Left lung (tissue), 14 donors: ENCODE measurements around the gene DNAJC8. TPM values are rescaled to one million over a fixed set of nuclear protein-coding genes. Genes with fewer than 3 reads are reported as not detected.
A peak's percentile ranks its signal among the peaks of the same experiment; 100 is the strongest.

Experiments used
- ATAC-seq: fragments of 200-7000 bp; cut with Tn5 transposase; one replicate; pipeline ENCODE4 v1.9.1; 2020; ENCODE audit warnings: moderate library complexity
- DNase-seq, 4 donors: peaks; one replicate each; pipeline ENCODE4 v3.0.0-alpha.2; 2013 to 2020
- H3K27ac ChIP-seq, 2 donors: fragments of 200-600 bp; sonication (generic) in 1 of 2; one replicate each; pipeline versions ENCODE4 v1.5.0 to v1.8.0; 2020 to 2021
- H3K27me3 ChIP-seq, 2 donors: fragments of 200-600 bp; sonication (generic) in 1 of 2; one replicate each; pipeline versions ENCODE4 v1.5.0 to v1.8.0; 2020 to 2021
- H3K36me3 ChIP-seq, 2 donors: fragments of 200-600 bp; sonication (generic) in 1 of 2; one replicate each; pipeline versions ENCODE4 v1.5.0 to v1.8.0; 2020 to 2021
- H3K4me1 ChIP-seq, 2 donors: fragments of 200-600 bp; one replicate each; pipeline ENCODE4 v1.8.0; 2021
- H3K4me3 ChIP-seq, 2 donors: fragments of 200-600 bp; sonication (generic) in 1 of 2; one replicate each; pipeline versions ENCODE4 v1.5.0 to v1.8.0; 2020 to 2021; ENCODE audit warnings: mild to moderate bottlenecking in 1 of 2
- H3K9me3 ChIP-seq, 2 donors: fragments of 200-600 bp; sonication (generic) in 1 of 2; one replicate each; pipeline versions ENCODE4 v1.5.0 to v1.8.0; 2020 to 2021
- intact Hi-C, 2 donors: fragments of 100-400 bp; cut with DNase I; formaldehyde crosslinking; loops; one replicate each; pipeline versions ENCODE4 v1.11.2 to v1.14.2; 2022
- long read RNA-seq, 12 donors: library from polyadenylated mRNA in 2 of 12; unstranded in 2 of 12; transcript quantifications; one replicate each; pipeline ENCODE4 v2.0.0 and lab custom pipeline, GENCODE V29; 2019 to 2026
- polyA plus RNA-seq, 6 donors: library from polyadenylated mRNA; unstranded; fragments of 120-200 nt; gene quantifications; one replicate each; pipeline ENCODE4 v1.2.1, GENCODE V29; 2013; ENCODE audit not compliant: insufficient read length in 6 of 6
- total RNA-seq, 2 donors: library from RNA; stranded (reverse); fragmentation: NEBNext Ultra II Directional; extraction: Animal tissue kit (Norgen Biotek cat#: 25700); gene quantifications; one replicate each; pipeline ENCODE4 v1.2.1, GENCODE V29; 2021
- TF ChIP-seq, protein P1 (sequence below), 2 donors: fragments of 200-600 bp; sonication (generic) in 1 of 2; IDR thresholded peaks; one replicate each; pipeline versions ENCODE4 v1.5.0 to v1.8.0; 2021; ENCODE audit warnings: antibody characterized with exemption in 2 of 2
- donor health status: DM: no; HTN: yes; CAD: no.
- donor health status: DM: no; HTN: no; CAD: no.

Gene DNAJC8, protein sequence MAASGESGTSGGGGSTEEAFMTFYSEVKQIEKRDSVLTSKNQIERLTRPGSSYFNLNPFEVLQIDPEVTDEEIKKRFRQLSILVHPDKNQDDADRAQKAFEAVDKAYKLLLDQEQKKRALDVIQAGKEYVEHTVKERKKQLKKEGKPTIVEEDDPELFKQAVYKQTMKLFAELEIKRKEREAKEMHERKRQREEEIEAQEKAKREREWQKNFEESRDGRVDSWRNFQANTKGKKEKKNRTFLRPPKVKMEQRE
- total RNA-seq, result 10 to 100 TPM; 65.2 to 74.3 TPM
- polyA plus RNA-seq, result 100 to 1,000 TPM; 123 to 151 (median 144) TPM
- long read RNA-seq, donor 1, transcript DNAJC8-205 (10 exons, 1,600 nt), result minor isoform, 8 of 146 reads
- long read RNA-seq, donor 1, transcript DNAJC8-201 (9 exons, 1,759 nt), result major isoform, 73 of 146 reads
- long read RNA-seq, donor 1, transcript DNAJC8-203 (4 exons, 721 nt), result minor isoform, 6 of 146 reads
- long read RNA-seq, donor 1, partial matches to known transcripts, result 58 of 146 reads
- long read RNA-seq, donor 1, other reads (novel, unspliced or antisense), result 0 of 146 reads
- long read RNA-seq, donor 2, transcript DNAJC8-201 (9 exons, 1,759 nt), result major isoform, 35 of 116 reads
- long read RNA-seq, donor 2, partial matches to known transcripts, result 76 of 116 reads
- long read RNA-seq, donor 2, other reads (novel, unspliced or antisense), result 0 of 116 reads
- long read RNA-seq, donor 3, transcript DNAJC8-201 (9 exons, 1,759 nt), result major isoform, 55 of 64 reads
- long read RNA-seq, donor 3, partial matches to known transcripts, result 0 of 64 reads
- long read RNA-seq, donor 3, other reads (novel, unspliced or antisense), result 5 of 64 reads
- long read RNA-seq, donor 4, transcript DNAJC8-201 (9 exons, 1,759 nt), result major isoform, 31 of 70 reads
- long read RNA-seq, donor 4, partial matches to known transcripts, result 35 of 70 reads
- long read RNA-seq, donor 4, other reads (novel, unspliced or antisense), result 2 of 70 reads
- long read RNA-seq, donor 5, transcript DNAJC8-201 (9 exons, 1,759 nt), result major isoform, 60 of 604 reads
- long read RNA-seq, donor 5, transcript DNAJC8-203 (4 exons, 721 nt), result minor isoform, 5 of 604 reads
- long read RNA-seq, donor 5, partial matches to known transcripts, result 527 of 604 reads
- long read RNA-seq, donor 5, other reads (novel, unspliced or antisense), result 10 of 604 reads
- long read RNA-seq, donor 6, transcript DNAJC8-201 (9 exons, 1,759 nt), result major isoform, 65 of 98 reads
- long read RNA-seq, donor 6, partial matches to known transcripts, result 29 of 98 reads
- long read RNA-seq, donor 6, other reads (novel, unspliced or antisense), result 0 of 98 reads
- long read RNA-seq, donor 7, transcript DNAJC8-201 (9 exons, 1,759 nt), result major isoform, 67 of 80 reads
- long read RNA-seq, donor 7, partial matches to known transcripts, result 12 of 80 reads
- long read RNA-seq, donor 7, other reads (novel, unspliced or antisense), result 0 of 80 reads
- long read RNA-seq, donor 8, transcript DNAJC8-201 (9 exons, 1,759 nt), result major isoform, 52 of 87 reads
- long read RNA-seq, donor 8, partial matches to known transcripts, result 30 of 87 reads
- long read RNA-seq, donor 8, other reads (novel, unspliced or antisense), result 0 of 87 reads
- long read RNA-seq, donor 9, result 0 reads
- long read RNA-seq, donor 10, transcript DNAJC8-201 (9 exons, 1,759 nt), result major isoform, 71 of 113 reads
- long read RNA-seq, donor 10, partial matches to known transcripts, result 30 of 113 reads
- long read RNA-seq, donor 10, other reads (novel, unspliced or antisense), result 8 of 113 reads
- long read RNA-seq, donor 11, transcript DNAJC8-205 (10 exons, 1,600 nt), result minor isoform, 6 of 1,192 reads
- long read RNA-seq, donor 11, transcript DNAJC8-201 (9 exons, 1,759 nt), result major isoform, 38 of 1,192 reads
- long read RNA-seq, donor 11, partial matches to known transcripts, result 1,120 of 1,192 reads
- long read RNA-seq, donor 11, other reads (novel, unspliced or antisense), result 26 of 1,192 reads
- long read RNA-seq, donor 12, transcript DNAJC8-201 (9 exons, 1,759 nt), result major isoform, 49 of 85 reads
- long read RNA-seq, donor 12, partial matches to known transcripts, result 33 of 85 reads
- long read RNA-seq, donor 12, other reads (novel, unspliced or antisense), result 0 of 85 reads

DNA sequence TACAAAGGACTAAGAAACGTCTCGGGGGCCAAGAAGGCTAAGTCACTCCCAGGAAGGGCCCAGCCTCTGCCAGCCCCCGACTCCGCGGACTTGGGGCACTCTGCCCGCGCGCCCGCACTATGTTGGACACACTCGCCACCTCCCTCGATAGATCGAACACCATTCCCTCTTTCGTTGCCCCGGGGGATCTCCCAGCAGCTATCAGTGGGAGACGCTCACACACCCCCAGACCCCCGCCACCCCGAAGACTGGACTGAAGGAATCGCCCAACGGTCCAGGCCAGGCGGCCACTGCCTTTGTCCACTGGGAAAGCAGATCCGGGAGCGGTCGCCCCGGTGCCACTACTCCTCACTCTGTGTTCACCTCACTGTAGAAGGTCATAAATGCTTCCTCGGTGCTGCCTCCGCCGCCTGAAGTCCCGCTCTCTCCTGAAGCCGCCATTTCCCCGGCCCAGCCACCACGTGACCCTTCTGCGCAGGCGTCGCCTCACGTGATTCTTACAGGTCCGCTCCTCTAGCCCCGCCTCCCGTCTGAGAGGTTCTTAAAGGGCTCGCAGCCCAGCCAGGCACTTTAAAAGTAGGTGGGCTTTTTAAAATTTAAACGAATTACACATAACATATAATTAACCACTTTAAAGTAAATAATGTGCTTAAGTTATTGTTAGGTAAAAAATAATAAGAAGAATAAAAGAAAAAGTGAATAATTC, at the start of gene DNAJC8:
Gene DNAJC8 (minus strand): TSS at position 472 of the 706 bp plus-strand sequence. CDS start 31 bp downstream, at position 441.
- H3K27ac ChIP-seq, result peak within 1 kb of the TSS in 1 of 2 donors; percentile 82
- H3K9me3 ChIP-seq, result no peaks in the 10 kb centered on the region
- TF ChIP-seq, protein P1, sequence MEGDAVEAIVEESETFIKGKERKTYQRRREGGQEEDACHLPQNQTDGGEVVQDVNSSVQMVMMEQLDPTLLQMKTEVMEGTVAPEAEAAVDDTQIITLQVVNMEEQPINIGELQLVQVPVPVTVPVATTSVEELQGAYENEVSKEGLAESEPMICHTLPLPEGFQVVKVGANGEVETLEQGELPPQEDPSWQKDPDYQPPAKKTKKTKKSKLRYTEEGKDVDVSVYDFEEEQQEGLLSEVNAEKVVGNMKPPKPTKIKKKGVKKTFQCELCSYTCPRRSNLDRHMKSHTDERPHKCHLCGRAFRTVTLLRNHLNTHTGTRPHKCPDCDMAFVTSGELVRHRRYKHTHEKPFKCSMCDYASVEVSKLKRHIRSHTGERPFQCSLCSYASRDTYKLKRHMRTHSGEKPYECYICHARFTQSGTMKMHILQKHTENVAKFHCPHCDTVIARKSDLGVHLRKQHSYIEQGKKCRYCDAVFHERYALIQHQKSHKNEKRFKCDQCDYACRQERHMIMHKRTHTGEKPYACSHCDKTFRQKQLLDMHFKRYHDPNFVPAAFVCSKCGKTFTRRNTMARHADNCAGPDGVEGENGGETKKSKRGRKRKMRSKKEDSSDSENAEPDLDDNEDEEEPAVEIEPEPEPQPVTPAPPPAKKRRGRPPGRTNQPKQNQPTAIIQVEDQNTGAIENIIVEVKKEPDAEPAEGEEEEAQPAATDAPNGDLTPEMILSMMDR (IDR thresholded peaks at IDR 0.05), result no peak
- H3K4me3 ChIP-seq, result peak within 1 kb of the TSS; percentile 93 to 96
- DNase-seq (peak; percentile 83 to 99 (median 94)), ATAC-seq (peak; percentile 69)
- H3K27me3 ChIP-seq, result no peaks in the 10 kb centered on the region
- H3K4me1 ChIP-seq, result peaks cover 6 to 57% of the 10 kb centered on the region in 2 donors
- H3K36me3 ChIP-seq, result peaks cover 0 to 24% of the 10 kb centered on the region in 2 donors
- intact Hi-C loops, result no loop called here

DNA sequence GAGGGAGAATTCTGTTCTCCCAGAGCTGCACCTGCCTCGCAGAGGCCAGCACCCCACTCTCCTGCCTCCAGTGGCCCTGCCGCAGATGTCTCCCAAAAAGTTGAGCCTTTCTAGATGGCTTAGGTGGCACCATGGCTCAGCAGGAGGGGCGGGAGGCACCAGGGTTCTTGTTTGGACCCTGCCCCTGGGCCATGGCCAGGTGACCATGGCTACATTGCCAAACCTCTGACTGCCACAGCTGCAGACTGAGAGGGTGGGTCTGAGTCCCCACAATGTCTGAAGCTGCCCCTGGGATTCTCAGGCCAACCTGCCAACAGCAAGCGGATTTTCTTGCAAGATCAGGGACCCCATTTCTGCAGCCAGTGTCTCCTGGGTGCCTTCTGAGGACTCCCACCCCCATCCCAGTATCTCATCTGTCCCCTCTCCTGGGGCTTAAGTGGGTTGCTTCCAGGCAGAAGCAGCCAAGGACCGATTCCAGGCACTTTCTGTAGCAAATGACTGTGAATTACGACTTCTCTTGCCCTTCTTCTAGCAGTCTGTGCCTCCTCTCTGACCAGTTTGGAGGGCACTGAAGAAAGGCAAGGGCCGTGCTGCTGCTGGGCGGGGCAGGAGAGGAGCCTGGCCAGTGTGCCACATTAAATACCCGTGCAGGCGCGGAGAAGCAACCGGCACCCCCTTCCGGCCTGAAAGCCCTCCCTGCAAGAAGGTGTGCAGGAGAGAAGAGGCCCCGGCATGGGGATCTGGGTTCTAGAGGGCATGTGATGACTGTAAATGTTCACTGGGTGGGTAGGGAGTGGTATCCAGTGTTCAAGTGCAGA, 49.0 kb upstream of the DNAJC8 start:
- no peaks in the 10 kb centered on the region for H3K9me3 ChIP-seq
- H3K4me1 ChIP-seq, result peaks cover 0 to 61% of the 10 kb centered on the region in 2 donors
- peak overlapping the region in 1 of 2 donors; percentile 66 for H3K27ac ChIP-seq
- no peaks in the 10 kb centered on the region for H3K27me3 ChIP-seq
- peaks cover 0 to 56% of the 10 kb centered on the region in 2 donors for H3K36me3 ChIP-seq
- intact Hi-C loops, result no loop called here
- H3K4me3 ChIP-seq, result no peak overlapping the region
- TF ChIP-seq, protein P1 (IDR thresholded peaks at IDR 0.05), result no peak
- DNase-seq (no peak), ATAC-seq (no peak)

DNA sequence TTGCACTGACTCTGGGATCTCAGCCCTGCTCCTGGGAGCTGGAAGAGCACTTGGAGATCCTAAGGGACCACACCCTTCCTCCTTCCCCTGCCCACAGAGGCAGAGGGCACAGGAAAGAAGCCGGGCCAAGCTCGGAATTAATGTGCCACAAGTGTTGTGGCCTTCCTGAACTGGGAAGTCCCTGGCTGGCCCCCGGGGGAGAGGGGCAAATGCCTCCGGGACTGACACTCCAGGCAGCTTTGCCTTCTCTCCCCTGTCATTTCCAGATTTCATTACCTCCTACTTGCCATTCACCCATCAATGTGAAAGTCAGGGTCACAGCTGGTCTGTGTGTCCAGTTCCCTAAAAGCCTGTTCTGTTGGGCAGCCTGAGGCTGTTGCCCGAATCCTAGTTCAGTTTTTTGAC, 48.1 kb upstream of the DNAJC8 start:
- ATAC-seq, result peak; percentile 30
- Histone ChIP-seq H3K36me3 (peaks cover 0 to 64% of the 10 kb centered on the region in 2 donors), H3K4me1 (peaks cover 0 to 57% of the 10 kb centered on the region in 2 donors), H3K27me3 (no peaks in the 10 kb centered on the region), H3K4me3 (no peak overlapping the region), H3K27ac (peak overlapping the region in 1 of 2 donors; percentile 66), H3K9me3 (no peaks in the 10 kb centered on the region)
- no peak for DNase-seq
- intact Hi-C loops, result no loop called here
- TF ChIP-seq, protein P1 (IDR thresholded peaks at IDR 0.05), result no peak
